Measurements from ENCODE around the gene MAPKBP1.
"Not testable (repeated sequence)": the region's sequence is repeated elsewhere in the genome, so short reads cannot be mapped to it uniquely, and the experiment has no call there.

The MAPKBP1 gene

GRCh38 chr15:41774062-41774881 lies at the start of gene MAPKBP1:
Gene MAPKBP1, plus strand, starts transcription at chr15:41774484. Its CDS starts 792 bp downstream, at chr15:41775276.
- Mint-ChIP-seq H3K4me3 (peak within 1 kb of the TSS; percentile 94), H3K36me3 (no peaks in the 10 kb centered on the region), H3K4me1 (ENCODE audit: low read depth) (peaks cover 57% of the 10 kb centered on the region), H3K9me3 (ENCODE audit: low read depth) (no peaks in the 10 kb centered on the region), H3K27ac (peak within 1 kb of the TSS; percentile 81), H3K27me3 (no peaks in the 10 kb centered on the region)

- peaks cover 4% of the 10 kb centered on the region for H3K36me3 Mint-ChIP-seq
- peaks cover 8% of the 10 kb centered on the region for H3K4me1 Mint-ChIP-seq (ENCODE audit: low read depth)
- no peaks in the 10 kb centered on the region for H3K27me3 Mint-ChIP-seq
- no peak overlapping the region for H3K4me3 Mint-ChIP-seq
- H3K9me3 Mint-ChIP-seq (ENCODE audit: low read depth), result no peaks in the 10 kb centered on the region
- H3K27ac Mint-ChIP-seq, result no peak overlapping the region
These were observed 47.1 kb upstream of the MAPKBP1 start for GRCh38 chr15:41727143-41727542.

- not testable (repeated sequence) for H3K27me3 Mint-ChIP-seq; H3K27ac Mint-ChIP-seq; H3K4me1 Mint-ChIP-seq (ENCODE audit: low read depth); H3K36me3 Mint-ChIP-seq; H3K9me3 Mint-ChIP-seq (ENCODE audit: low read depth); H3K4me3 Mint-ChIP-seq
These were observed 46.2 kb upstream of the MAPKBP1 start for GRCh38 chr15:41728061-41728460.

GRCh38 chr15:41730543-41730942 lies 43.7 kb upstream of the MAPKBP1 start:
- Mint-ChIP-seq H3K4me3 (no peak overlapping the region), H3K27ac (no peak overlapping the region), H3K27me3 (no peaks in the 10 kb centered on the region), H3K9me3 (ENCODE audit: low read depth) (no peaks in the 10 kb centered on the region), H3K36me3 (peaks cover 5% of the 10 kb centered on the region), H3K4me1 (ENCODE audit: low read depth) (no peaks in the 10 kb centered on the region)

GRCh38 chr15:41732483-41732882 lies 41.8 kb upstream of the MAPKBP1 start:
- H3K9me3 Mint-ChIP-seq (ENCODE audit: low read depth), result no peaks in the 10 kb centered on the region
- no peaks in the 10 kb centered on the region for H3K4me1 Mint-ChIP-seq (ENCODE audit: low read depth)
- H3K36me3 Mint-ChIP-seq, result peaks cover 5% of the 10 kb centered on the region
- H3K27ac Mint-ChIP-seq, result no peak overlapping the region
- H3K27me3 Mint-ChIP-seq, result no peaks in the 10 kb centered on the region
- H3K4me3 Mint-ChIP-seq, result no peak overlapping the region

GRCh38 chr15:41734079-41734478 lies 40.2 kb upstream of the MAPKBP1 start:
- Mint-ChIP-seq H3K36me3 (peaks cover 2% of the 10 kb centered on the region), H3K4me1 (ENCODE audit: low read depth) (no peaks in the 10 kb centered on the region), H3K27me3 (no peaks in the 10 kb centered on the region), H3K4me3 (no peak overlapping the region), H3K9me3 (ENCODE audit: low read depth) (no peaks in the 10 kb centered on the region), H3K27ac (no peak overlapping the region)

- H3K9me3 Mint-ChIP-seq (ENCODE audit: low read depth), result no peaks in the 10 kb centered on the region
- peaks cover 2% of the 10 kb centered on the region for H3K36me3 Mint-ChIP-seq
- H3K4me1 Mint-ChIP-seq (ENCODE audit: low read depth), result no peaks in the 10 kb centered on the region
- no peak overlapping the region for H3K4me3 Mint-ChIP-seq
- no peaks in the 10 kb centered on the region for H3K27me3 Mint-ChIP-seq
- H3K27ac Mint-ChIP-seq, result no peak overlapping the region
These were observed 39.2 kb upstream of the MAPKBP1 start for GRCh38 chr15:41735046-41735445.

- not testable (repeated sequence) for H3K27me3 Mint-ChIP-seq; H3K27ac Mint-ChIP-seq; H3K36me3 Mint-ChIP-seq; H3K9me3 Mint-ChIP-seq (ENCODE audit: low read depth); H3K4me1 Mint-ChIP-seq (ENCODE audit: low read depth); H3K4me3 Mint-ChIP-seq
These were observed 38.8 kb upstream of the MAPKBP1 start for GRCh38 chr15:41735492-41735891.

- Mint-ChIP-seq H3K36me3 (no peaks in the 10 kb centered on the region), H3K9me3 (ENCODE audit: low read depth) (no peaks in the 10 kb centered on the region), H3K27me3 (no peaks in the 10 kb centered on the region), H3K4me3 (no peak overlapping the region), H3K27ac (peak overlapping the region; percentile 17), H3K4me1 (ENCODE audit: low read depth) (peaks cover 2% of the 10 kb centered on the region)
These were observed 27.5 kb upstream of the MAPKBP1 start for GRCh38 chr15:41746802-41747201.

GRCh38 chr15:41756198-41756597 lies 18.1 kb upstream of the MAPKBP1 start:
- H3K36me3 Mint-ChIP-seq, result no peaks in the 10 kb centered on the region
- no peaks in the 10 kb centered on the region for H3K4me1 Mint-ChIP-seq (ENCODE audit: low read depth)
- no peak overlapping the region for H3K4me3 Mint-ChIP-seq
- H3K9me3 Mint-ChIP-seq (ENCODE audit: low read depth), result no peaks in the 10 kb centered on the region
- no peaks in the 10 kb centered on the region for H3K27me3 Mint-ChIP-seq
- no peak overlapping the region for H3K27ac Mint-ChIP-seq

GRCh38 chr15:41772720-41773331 lies 1.5 kb upstream of the MAPKBP1 start:
- H3K27ac Mint-ChIP-seq, result peak overlapping the region; percentile 81
- no peak overlapping the region for H3K4me3 Mint-ChIP-seq
- H3K27me3 Mint-ChIP-seq, result no peaks in the 10 kb centered on the region
- peaks cover 45% of the 10 kb centered on the region for H3K4me1 Mint-ChIP-seq (ENCODE audit: low read depth)
- H3K9me3 Mint-ChIP-seq (ENCODE audit: low read depth), result no peaks in the 10 kb centered on the region
- no peaks in the 10 kb centered on the region for H3K36me3 Mint-ChIP-seq

- Mint-ChIP-seq H3K9me3 (ENCODE audit: low read depth) (no peaks in the 10 kb centered on the region), H3K36me3 (no peaks in the 10 kb centered on the region), H3K27me3 (no peaks in the 10 kb centered on the region), H3K4me3 (peak overlapping the region; percentile 94), H3K4me1 (ENCODE audit: low read depth) (peaks cover 50% of the 10 kb centered on the region), H3K27ac (peak overlapping the region; percentile 81)
These were observed 954 bp upstream of the MAPKBP1 start for GRCh38 chr15:41773332-41773728.

GRCh38 chr15:41773729-41774061 lies 589 bp upstream of the MAPKBP1 start:
- Mint-ChIP-seq H3K27me3 (no peaks in the 10 kb centered on the region), H3K9me3 (ENCODE audit: low read depth) (no peaks in the 10 kb centered on the region), H3K36me3 (no peaks in the 10 kb centered on the region), H3K27ac (peak overlapping the region; percentile 81), H3K4me1 (ENCODE audit: low read depth) (peaks cover 54% of the 10 kb centered on the region), H3K4me3 (peak overlapping the region; percentile 94)

GRCh38 chr15:41774882-41775417 lies 666 bp downstream of the MAPKBP1 start:
- H3K9me3 Mint-ChIP-seq (ENCODE audit: low read depth), result no peaks in the 10 kb centered on the region
- H3K4me3 Mint-ChIP-seq, result peak overlapping the region; percentile 94

GRCh38 chr15:41775651-41776050 lies 1.4 kb downstream of the MAPKBP1 start:
- Mint-ChIP-seq H3K36me3 (peaks cover 3% of the 10 kb centered on the region), H3K9me3 (ENCODE audit: low read depth) (no peaks in the 10 kb centered on the region), H3K27ac (peak overlapping the region; percentile 81), H3K4me3 (peak overlapping the region; percentile 94), H3K4me1 (ENCODE audit: low read depth) (peaks cover 70% of the 10 kb centered on the region), H3K27me3 (no peaks in the 10 kb centered on the region)

More at GRCh38 chr15:41774882-41775417, 666 bp downstream of the MAPKBP1 start:
- peak overlapping the region; percentile 81 for H3K27ac Mint-ChIP-seq
- peaks cover 63% of the 10 kb centered on the region for H3K4me1 Mint-ChIP-seq (ENCODE audit: low read depth)
- H3K27me3 Mint-ChIP-seq, result no peaks in the 10 kb centered on the region
- H3K36me3 Mint-ChIP-seq, result peaks cover 1% of the 10 kb centered on the region

All from activated naive CD8-positive, alpha-beta T cell (primary cell).